H1 (cell line): ENCODE data around the gene ANKRD13B. TPM values are rescaled to one million over a fixed set of nuclear protein-coding genes. Genes with fewer than 3 reads are reported as not detected.
A peak's percentile ranks its signal among the peaks of the same experiment; 100 is the strongest.

ENCODE experiments used
- ASH2L ChIP-seq: fragments of 200-600, 300-600 bp; sonication (generic); IDR thresholded peaks from one replicate; pipeline ENCODE4 v1.7.1; 2017; ENCODE audit warnings: low read length
- ATF3 ChIP-seq: IDR thresholded peaks from 2 replicates; pipeline ENCODE4 v1.6.1; 2011; ENCODE audit warnings: low read depth, mild to moderate bottlenecking, low read length; ENCODE audit not compliant: insufficient read depth
- BCL11A ChIP-seq, 2 experiments: IDR thresholded peaks; one replicate each; pipeline ENCODE4 v1.6.1; 2011; ENCODE audit warnings: low read depth in 2 of 2, low read length in 2 of 2, mild to moderate bottlenecking in 2 of 2
- CEBPB ChIP-seq: IDR thresholded peaks from 2 replicates; pipeline ENCODE4 v1.6.1; 2012; ENCODE audit warnings: low read depth, low read length
- EZH2 ChIP-seq: fragments of 200-600 bp; sonication (generic); IDR thresholded peaks from 2 replicates; pipeline ENCODE4 v1.7.1; 2012; ENCODE audit warnings: low read depth, mild to moderate bottlenecking, moderate library complexity, low read length, inconsistent platforms; ENCODE audit not compliant: severe bottlenecking
- GABPA ChIP-seq: IDR thresholded peaks from 2 replicates; pipeline ENCODE4 v1.6.1; 2011; ENCODE audit warnings: mild to moderate bottlenecking, low read length, moderate library complexity, borderline replicate concordance; ENCODE audit not compliant: insufficient read depth
- HDAC2 ChIP-seq, 2 experiments: fragments of 300-600 bp in 1 of 2; sonication (generic) in 1 of 2; IDR thresholded peaks; 2 replicates each; pipeline ENCODE4 v1.6.1; 2011 to 2012; ENCODE audit warnings: low read depth in 2 of 2, low read length in 2 of 2, mild to moderate bottlenecking in 2 of 2, moderate library complexity in 2 of 2, borderline replicate concordance in 1 of 2, inconsistent platforms in 1 of 2
- KDM5A ChIP-seq: fragments of 200-600 bp; IDR thresholded peaks from 2 replicates; pipeline ENCODE4 v1.7.1; 2012; ENCODE audit warnings: mild to moderate bottlenecking, low read length, inconsistent platforms, mixed read lengths
- MAX ChIP-seq: IDR thresholded peaks from 2 replicates; pipeline ENCODE4 v1.6.1; 2012; ENCODE audit warnings: inconsistent platforms
- POLR2A ChIP-seq, 2 experiments: IDR thresholded peaks; 1 replicate in 1 of 2; 2 replicates in 1 of 2; pipeline ENCODE4 v1.6.1; 2011; ENCODE audit warnings: low read depth in 2 of 2, low read length in 2 of 2, mild to moderate bottlenecking in 2 of 2; ENCODE audit errors: control extremely low read depth in 1 of 2
- RAD21 ChIP-seq, 2 experiments: IDR thresholded peaks in 1 of 2; conservative IDR thresholded peaks in 1 of 2; 2 replicates each; pipeline ENCODE4 v1.6.1; 2011; ENCODE audit warnings: low read depth in 2 of 2, low read length in 2 of 2, improper control_type of control experiment in 1 of 2, inconsistent platforms in 1 of 2, mild to moderate bottlenecking in 1 of 2, moderate library complexity in 1 of 2
- RBBP5 ChIP-seq: IDR thresholded peaks from 2 replicates; pipeline ENCODE4 v1.7.1; 2012; ENCODE audit warnings: low read depth, mild to moderate bottlenecking, inconsistent platforms, low read length, moderate library complexity, borderline replicate concordance
- RFX5 ChIP-seq: IDR thresholded peaks from 2 replicates; pipeline ENCODE4 v1.6.1; 2011; ENCODE audit warnings: low read depth, low read length, improper control_type of control experiment, borderline replicate concordance
- RXRA ChIP-seq: IDR thresholded peaks from 2 replicates; pipeline ENCODE4 v1.6.1; 2011; ENCODE audit warnings: low read depth, mild to moderate bottlenecking, low read length, moderate library complexity; ENCODE audit not compliant: insufficient read depth
- ZNF274 ChIP-seq: IDR thresholded peaks from 2 replicates; pipeline ENCODE4 v1.7.0; 2012; ENCODE audit warnings: low read length, borderline replicate concordance; ENCODE audit errors: extremely low read depth
- polyA plus RNA-seq, 7 experiments: library from polyadenylated mRNA; depleted of rRNA in 3 of 7; stranded (reverse) in 5 of 7; unstranded in 2 of 7; fragments of >200 nt in 5 of 7; fragments of 200-250 nt in 2 of 7; gene quantifications; 1 replicate in 5 of 7; 2 replicates in 1 of 7; 4 replicates in 1 of 7; pipeline versions ENCODE4 v1.2.1 to v1.2.3, GENCODE V29; 2011 to 2013; ENCODE audit warnings: missing spikeins in 2 of 7, mixed read lengths in 2 of 7
- total RNA-seq: library from RNA; stranded (reverse); fragmentation: NEBNext Ultra II Directional; extraction: Animal tissue kit (Norgen Biotek cat#: 25700); gene quantifications from 2 replicates; pipeline ENCODE4 v1.2.1, GENCODE V29; 2021

ANKRD13B gene
- total and polyA plus RNA-seq, 2 of the 8 experiments (the other 6 are each of a cell fraction or from before 2014, with no cell fraction given), result 16.4 to 48.5 TPM

DNA sequence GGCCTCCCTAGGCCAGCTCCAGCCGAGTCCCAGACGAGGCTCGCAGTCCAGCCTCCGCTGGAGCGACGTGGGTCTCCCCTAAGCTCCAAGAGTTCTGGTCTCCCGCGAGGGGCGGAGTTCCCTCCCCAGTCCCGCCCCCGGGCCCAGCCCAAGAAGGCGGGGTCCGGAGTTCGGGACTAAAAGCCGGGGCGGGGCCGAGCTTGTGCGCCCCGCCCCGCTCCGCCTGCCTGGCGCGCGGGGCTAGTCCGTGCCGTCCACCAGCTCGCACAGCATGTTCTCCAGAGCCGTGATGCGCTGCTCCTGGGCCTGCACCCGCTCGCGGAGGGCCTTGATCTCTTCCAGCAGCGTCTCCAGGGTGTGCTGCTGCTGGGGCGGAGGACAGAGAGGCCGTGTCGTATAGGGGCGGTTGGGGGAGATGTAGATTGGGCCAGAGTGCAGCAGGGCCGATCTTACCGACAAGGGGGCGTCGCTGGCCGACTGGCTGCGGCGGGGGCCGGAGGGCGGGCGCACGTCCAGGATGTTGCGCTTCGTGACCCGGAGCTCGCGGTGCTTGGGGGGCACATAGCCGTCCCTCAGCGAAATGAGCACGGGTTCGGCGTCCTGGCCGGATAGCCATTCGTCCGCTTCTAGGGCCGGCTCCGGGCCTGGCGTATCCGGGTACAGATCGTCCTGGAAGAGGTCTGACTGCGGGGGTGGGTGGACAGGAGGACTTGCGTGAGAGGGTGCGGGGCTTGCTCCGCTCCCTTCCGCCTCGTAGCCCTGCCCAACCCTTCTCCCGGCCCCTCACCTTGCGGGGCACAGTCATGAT, 22.8 kb downstream of the ANKRD13B start (continued):
- no peak for TF ChIP-seq RXRA
- peak; percentile 45; the same call in 1 of the 2 replicates for TF ChIP-seq MAX
- 0 out of 4 replicates have a peak, but pooled peaks of 1 of the 2 experiments have one; percentile 30 for TF ChIP-seq HDAC2 (IDR thresholded peaks at IDR 0.05; ENCODE audit: borderline replicate concordance in 1 of 2, low read depth in 2 of 2, low read length in 2 of 2)
- no peak for TF ChIP-seq RFX5
- no peak for TF ChIP-seq RBBP5
- no peak for TF ChIP-seq BCL11A (IDR thresholded peaks at IDR 0.05; ENCODE audit: low read depth in 2 of 2, low read length in 2 of 2)
- no peak for TF ChIP-seq RAD21 (IDR thresholded peaks at IDR 0.05 in 1 of 2, conservative IDR thresholded peaks at IDR 0.05 in 1 of 2; ENCODE audit: low read depth in 2 of 2, low read length in 2 of 2)
- TF ChIP-seq CEBPB, result no peak
- peak; percentile 74 for TF ChIP-seq EZH2
- TF ChIP-seq POLR2A (IDR thresholded peaks at IDR 0.05; ENCODE audit: control extremely low read depth in 1 of 2, low read depth in 2 of 2, low read length in 2 of 2), result peak in 1 of 2 experiments; percentile 33; a peak in 1 of 3 replicates
- no peak for TF ChIP-seq KDM5A
- peak; percentile 34; the same call in 1 of the 2 replicates for TF ChIP-seq GABPA
- no peak for TF ChIP-seq ATF3
- TF ChIP-seq ZNF274, result no peak
- peak; percentile 65 for TF ChIP-seq ASH2L
